CD14-positive monocyte (primary cell): ENCODE data around the gene ANKRD31. TPM values are rescaled to one million over a fixed set of nuclear protein-coding genes. Genes with fewer than 3 reads are reported as not detected.

Source experiments
- DNase-seq, 3 donors: peaks; one replicate each; pipeline ENCODE4 v3.0.0-alpha.2; 2011 to 2022
- H2AFZ ChIP-seq: 2 replicates; pipeline ENCODE4 v1.6.0; 2012; ENCODE audit warnings: mild to moderate bottlenecking, low read depth, low read length, inconsistent platforms; ENCODE audit not compliant: insufficient read depth, poor library complexity, severe bottlenecking
- H3K27ac ChIP-seq, 2 donors: 1 replicate in 1 of 2; 2 replicates in 1 of 2; pipeline ENCODE4 v1.5.1; 2012 to 2013; ENCODE audit warnings: low read length in 2 of 2, control low read depth in 1 of 2, inconsistent platforms in 1 of 2, low read depth in 1 of 2, mild to moderate bottlenecking in 1 of 2
- H3K27me3 ChIP-seq, 2 donors: one replicate each; pipeline versions ENCODE4 v1.6.0 to v1.6.1; 2011 to 2013; ENCODE audit warnings: low read length in 2 of 2; ENCODE audit not compliant: control insufficient read depth in 2 of 2, insufficient read depth in 2 of 2
- H3K36me3 ChIP-seq, 2 donors: replicated peaks in 1 of 2; 1 replicate in 1 of 2; 2 replicates in 1 of 2; pipeline versions ENCODE4 v1.5.1 to v1.6.1; 2012 to 2013; ENCODE audit warnings: low read length in 2 of 2, control low read depth in 1 of 2, inconsistent platforms in 1 of 2, mild to moderate bottlenecking in 1 of 2; ENCODE audit not compliant: insufficient read depth in 2 of 2, control insufficient read depth in 1 of 2
- H3K4me1 ChIP-seq, 2 donors: 1 replicate in 1 of 2; 2 replicates in 1 of 2; pipeline versions ENCODE4 v1.5.1 to v1.6.1; 2012 to 2013; ENCODE audit warnings: low read length in 2 of 2, control low read depth in 1 of 2, inconsistent platforms in 1 of 2, mild to moderate bottlenecking in 1 of 2, moderate library complexity in 1 of 2; ENCODE audit not compliant: insufficient read depth in 2 of 2, control insufficient read depth in 1 of 2
- H3K4me2 ChIP-seq: replicated peaks from 2 replicates; pipeline ENCODE3; 2012; ENCODE audit warnings: low read length, moderate library complexity, mild to moderate bottlenecking; ENCODE audit not compliant: poor library complexity, severe bottlenecking; ENCODE audit errors: extremely low read depth
- H3K4me3 ChIP-seq, 3 experiments: fragments of 200-600 bp in 1 of 3; sonication (generic) in 1 of 3; replicated peaks in 1 of 3; 1 replicate in 2 of 3; 2 replicates in 1 of 3; pipeline ENCODE4 v1.5.1; 2011 to 2013; ENCODE audit warnings: low read length in 3 of 3, mild to moderate bottlenecking in 3 of 3, control low read depth in 2 of 3, low read depth in 2 of 3, inconsistent platforms in 1 of 3, moderate library complexity in 1 of 3
- H3K79me2 ChIP-seq: 2 replicates; pipeline ENCODE4 v1.6.0; 2012; ENCODE audit warnings: mild to moderate bottlenecking, control low read depth, inconsistent platforms, low read length, moderate library complexity; ENCODE audit not compliant: insufficient read depth
- H3K9ac ChIP-seq: 2 replicates; pipeline ENCODE4 v1.6.0; 2017; ENCODE audit warnings: low read length, mild to moderate bottlenecking; ENCODE audit not compliant: insufficient read depth, poor library complexity, severe bottlenecking
- H3K9me3 ChIP-seq, 2 donors: replicated peaks in 1 of 2; 1 replicate in 1 of 2; 2 replicates in 1 of 2; pipeline versions ENCODE4 v1.5.1 to v1.6.1; 2012 to 2013; ENCODE audit warnings: low read length in 2 of 2, control low read depth in 1 of 2; ENCODE audit not compliant: control insufficient read depth in 1 of 2, insufficient read depth in 1 of 2
- H4K20me1 ChIP-seq: 2 replicates; pipeline ENCODE4 v1.6.0; 2012; ENCODE audit warnings: mild to moderate bottlenecking, low read length, control low read depth, moderate library complexity; ENCODE audit not compliant: insufficient read depth
- H3K27ac Mint-ChIP-seq, 7 donors: one replicate each; pipeline ENCODE4 v1.8.0; 2020; ENCODE audit warnings: mild to moderate bottlenecking in 7 of 7, mixed read lengths in 7 of 7, moderate library complexity in 6 of 7, inconsistent platforms in 2 of 7
- H3K27me3 Mint-ChIP-seq, 3 donors: one replicate each; pipeline ENCODE4 v1.8.0; 2021 to 2022; ENCODE audit warnings: low read depth in 3 of 3, mild to moderate bottlenecking in 3 of 3, mixed read lengths in 3 of 3, moderate library complexity in 3 of 3, inconsistent platforms in 1 of 3
- H3K36me3 Mint-ChIP-seq, 2 donors: one replicate each; pipeline ENCODE4 v1.8.0; 2020; ENCODE audit warnings: mixed read lengths in 2 of 2, inconsistent platforms in 1 of 2, mild to moderate bottlenecking in 1 of 2
- H3K4me1 Mint-ChIP-seq: one replicate; pipeline ENCODE4 v1.8.0; 2020; ENCODE audit warnings: mild to moderate bottlenecking, mixed read lengths
- H3K4me3 Mint-ChIP-seq, 2 donors: one replicate each; pipeline ENCODE4 v1.8.0; 2020; ENCODE audit warnings: mild to moderate bottlenecking in 2 of 2, mixed read lengths in 2 of 2, moderate library complexity in 1 of 2
- H3K9me3 Mint-ChIP-seq, 7 donors: one replicate each; pipeline ENCODE4 v1.8.0; 2020 to 2022; ENCODE audit warnings: mixed read lengths in 7 of 7, mild to moderate bottlenecking in 6 of 7, moderate library complexity in 6 of 7, inconsistent platforms in 2 of 7
- CTCF ChIP-seq: fragments of 200-600 bp; IDR thresholded peaks from one replicate; pipeline ENCODE4 v1.8.0; 2022; ENCODE audit warnings: antibody characterized with exemption, mild to moderate bottlenecking
- WGBS: methylation state at CpG from one replicate; pipeline ENCODE4 v1.1.5; 2013; ENCODE audit warnings: missing lambda C conversion rate; ENCODE audit not compliant: insufficient coverage; 5-methylcytosine and 5-hydroxymethylcytosine counted together
- intact Hi-C, 2 donors: fragments of 100-400 bp; cut with micrococcal nuclease; formaldehyde crosslinking; loops; one replicate each; pipeline versions ENCODE4 v1.15.0 to v1.15.1; 2023
- polyA plus RNA-seq, 3 donors: library from polyadenylated mRNA; depleted of rRNA in 1 of 3; unstranded in 2 of 3; stranded (reverse) in 1 of 3; fragments of 300-500 nt in 2 of 3; fragments of >200 nt in 1 of 3; fragmentation: Illumina TruSeq in 2 of 3; gene quantifications; 1 replicate in 2 of 3; 2 replicates in 1 of 3; pipeline ENCODE4 v1.2.3, GENCODE V29; 2012 to 2021

The ANKRD31 gene
- polyA plus RNA-seq, 3 donors, result 0.05 TPM; not detected in 2

- Histone ChIP-seq H3K27me3 (no peaks in the 10 kb centered on the region), H3K9ac (no peak overlapping the region), H3K36me3 (no peaks in the 10 kb centered on the region), H3K9me3 (no peaks in the 10 kb centered on the region), H2AFZ (no peak overlapping the region), H3K79me2 (no peaks in the 10 kb centered on the region), H3K4me3 (no peak overlapping the region), H4K20me1 (no peaks in the 10 kb centered on the region), H3K4me1 (no peaks in the 10 kb centered on the region), H3K27ac (no peak overlapping the region), H3K4me2 (no peak overlapping the region)
- intact Hi-C loops, result no loop called here
- DNase-seq, result no peak
- H3K9me3 Mint-ChIP-seq, result peaks cover 0 to under 1% (median 0%) of the 10 kb centered on the region in 7 donors
- H3K27ac Mint-ChIP-seq, result no peak overlapping the region
- H3K4me1 Mint-ChIP-seq, result no peaks in the 10 kb centered on the region
- H3K36me3 Mint-ChIP-seq, result no peaks in the 10 kb centered on the region
- WGBS, result no CpG with 5 or more reads among the region's 1 CpG
- no peak for TF ChIP-seq CTCF
- H3K27me3 Mint-ChIP-seq, result peaks cover 0 to 3% (median 3%) of the 10 kb centered on the region in 3 donors
- H3K4me3 Mint-ChIP-seq, result no peak overlapping the region
Measured at GRCh38 chr5:75243100-75243499, 6.4 kb upstream of the ANKRD31 start.

GRCh38 chr5:75242067-75242466 is 5.4 kb upstream of the ANKRD31 start:
- no peak for TF ChIP-seq CTCF
- Histone ChIP-seq H3K27ac (no peak overlapping the region), H3K9me3 (no peaks in the 10 kb centered on the region), H3K4me1 (peaks cover 2 to 4% of the 10 kb centered on the region in 2 donors), H3K9ac (no peak overlapping the region), H3K4me3 (no peak overlapping the region), H3K79me2 (no peaks in the 10 kb centered on the region), H3K36me3 (no peaks in the 10 kb centered on the region), H2AFZ (no peak overlapping the region), H3K27me3 (no peaks in the 10 kb centered on the region), H4K20me1 (no peaks in the 10 kb centered on the region), H3K4me2 (no peak overlapping the region)
- Mint-ChIP-seq H3K9me3 (no peaks in the 10 kb centered on the region), H3K27ac (no peak overlapping the region), H3K36me3 (no peaks in the 10 kb centered on the region), H3K4me1 (peaks cover 2% of the 10 kb centered on the region), H3K27me3 (peaks cover 0 to 3% (median 3%) of the 10 kb centered on the region in 3 donors), H3K4me3 (no peak overlapping the region)
- 88% methylated on average over 2 of the region's 2 CpGs for WGBS
- intact Hi-C loops, result no loop called here
- no peak for DNase-seq
